Transverse colon (tissue), 4 donors: ENCODE data around the gene THSD4. TPM values are rescaled to one million over a fixed set of nuclear protein-coding genes. Genes with fewer than 3 reads are reported as not detected.

Experiments used
- DNase-seq: peaks from one replicate; pipeline ENCODE4 v3.0.0-alpha.2; 2019
- H3K27ac ChIP-seq, 4 donors: fragments of 200-600 bp; sonication (generic); 2 replicates each; pipeline ENCODE4 v1.5.1; 2016 to 2018; ENCODE audit warnings: inconsistent platforms in 4 of 4
- H3K27me3 ChIP-seq: fragments of 200-600 bp; sonication (generic); 2 replicates; pipeline ENCODE4 v1.5.1; 2017; ENCODE audit warnings: inconsistent platforms
- H3K36me3 ChIP-seq, 4 donors: fragments of 200-600 bp; sonication (generic); 2 replicates each; pipeline ENCODE4 v1.5.1; 2017 to 2019; ENCODE audit warnings: inconsistent platforms in 4 of 4
- H3K4me1 ChIP-seq, 4 donors: fragments of 200-600 bp; sonication (generic); 2 replicates each; pipeline ENCODE4 v1.5.1; 2017 to 2020; ENCODE audit warnings: inconsistent platforms in 4 of 4
- H3K4me3 ChIP-seq, 4 donors: fragments of 200-600 bp; sonication (generic); 1 replicate in 1 of 4; 2 replicates in 3 of 4; pipeline versions ENCODE4 v1.5.1 to v1.6.1; 2017 to 2019; ENCODE audit warnings: inconsistent platforms in 4 of 4
- H3K9me3 ChIP-seq, 2 donors: fragments of 200-600 bp; sonication (generic); 2 replicates each; pipeline ENCODE4 v1.5.1; 2017 to 2019; ENCODE audit warnings: inconsistent platforms in 2 of 2
- EP300 ChIP-seq: sonication (generic); formaldehyde crosslinking; IDR thresholded peaks from one replicate; pipeline ENCODE4 v1.6.1; 2017; ENCODE audit warnings: antibody characterized with exemption, low read depth
- POLR2A ChIP-seq: fragments of 450-650 bp; IDR thresholded peaks from one replicate; pipeline ENCODE4 v1.6.1; 2016; ENCODE audit warnings: antibody characterized with exemption, mild to moderate bottlenecking, moderate library complexity
- POLR2AphosphoS5 ChIP-seq, 3 donors: sonication (generic); formaldehyde crosslinking; IDR thresholded peaks; one replicate each; pipeline ENCODE4 v1.6.1; 2016; ENCODE audit warnings: antibody characterized with exemption in 3 of 3
- WGBS, 2 donors: methylation state at CpG; one replicate each; pipeline ENCODE4 v1.1.5; 2018; ENCODE audit warnings: low coverage in 1 of 2; 5-methylcytosine and 5-hydroxymethylcytosine counted together
- in situ Hi-C, 4 donors: fragments of 200-750 bp; cut with MboI; loops; one replicate each; pipeline versions ENCODE4 v1.15.0 to v1.15.1; 2017; ENCODE audit warnings: low sequenced_read_pairs in 3 of 4, low pct_ligation_motif_present in 1 of 4, low pct_unique_long_range_greater_than_20kb in 1 of 4
- intact Hi-C: fragments of 100-400 bp; cut with DNase I; formaldehyde crosslinking; loops from one replicate; pipeline ENCODE4 v1.15.1; 2023; ENCODE audit warnings: low total_unique reads
- total RNA-seq, 4 donors: library from RNA; depleted of rRNA; stranded (reverse); fragments of >200 nt; gene quantifications; one replicate each; pipeline ENCODE4 v1.1.0, GENCODE V29; 2016
- TF ChIP-seq, protein P1 (sequence below), 5 experiments: fragments of 200-600 bp in 3 of 5; fragments of 450-650 bp in 2 of 5; sonication (generic) in 3 of 5; IDR thresholded peaks; 1 replicate in 2 of 5; 2 replicates in 3 of 5; pipeline ENCODE4 v1.5.1; 2016 to 2017; ENCODE audit warnings: antibody characterized with exemption in 5 of 5, inconsistent platforms in 3 of 5, mild to moderate bottlenecking in 2 of 5, moderate library complexity in 1 of 5

Gene THSD4
- total RNA-seq, 4 donors from 2014 or later = 13.3 to 57.2 (median 47.4) TPM

DNA sequence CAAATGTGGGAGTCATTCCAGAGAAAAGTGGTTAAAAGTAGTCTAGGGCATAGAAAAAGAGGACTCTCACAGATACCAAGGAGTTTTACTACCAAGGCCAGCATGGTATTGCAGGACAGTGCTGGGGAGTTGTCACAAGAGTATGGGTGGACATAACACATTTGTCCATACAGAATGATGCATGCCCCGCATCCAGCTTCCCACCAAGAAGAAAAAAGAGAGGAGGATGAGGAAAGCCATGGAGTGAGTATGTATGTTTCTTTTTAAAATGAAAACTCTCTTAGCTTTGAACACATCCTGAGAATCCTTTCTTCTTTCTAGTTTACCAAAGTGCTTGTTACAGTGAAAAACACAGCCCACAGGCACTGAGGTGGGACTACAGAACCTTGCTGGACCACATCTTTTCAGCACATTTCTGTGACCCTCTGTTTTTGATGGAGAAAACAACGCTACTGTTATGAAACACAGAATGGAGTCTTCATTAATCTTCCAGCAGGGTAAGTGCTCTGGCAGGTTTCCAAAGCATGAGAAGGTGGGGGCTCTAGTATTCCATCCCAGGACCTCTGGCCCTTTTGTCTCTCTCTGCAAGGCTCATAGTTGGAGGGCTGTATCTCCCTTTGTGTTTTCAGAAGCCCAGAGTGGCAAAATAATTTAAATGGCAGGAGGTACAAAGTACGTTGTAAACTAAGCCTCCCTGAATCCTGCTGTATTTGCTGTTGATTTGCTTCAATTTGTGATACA lies 707.8 kb downstream of the THSD4 start:
- no peak for DNase-seq
- no peak overlapping the region for H3K4me3 ChIP-seq
- no peak overlapping the region for H3K27ac ChIP-seq
- peaks cover 24 to 36% of the 10 kb centered on the region in 2 donors for H3K9me3 ChIP-seq
- peaks cover 0 to 55% (median 12%) of the 10 kb centered on the region in 4 donors for H3K36me3 ChIP-seq
- WGBS, 2 donors = 87 to 92% methylated on average over 2 to 3 of the region's 3 CpGs
- no peaks in the 10 kb centered on the region for H3K4me1 ChIP-seq
- H3K27me3 ChIP-seq = no peaks in the 10 kb centered on the region
- TF ChIP-seq POLR2A (no peak), POLR2AphosphoS5 (IDR thresholded peaks at IDR 0.05) (no peak), EP300 (no peak)
- TF ChIP-seq, protein P1, sequence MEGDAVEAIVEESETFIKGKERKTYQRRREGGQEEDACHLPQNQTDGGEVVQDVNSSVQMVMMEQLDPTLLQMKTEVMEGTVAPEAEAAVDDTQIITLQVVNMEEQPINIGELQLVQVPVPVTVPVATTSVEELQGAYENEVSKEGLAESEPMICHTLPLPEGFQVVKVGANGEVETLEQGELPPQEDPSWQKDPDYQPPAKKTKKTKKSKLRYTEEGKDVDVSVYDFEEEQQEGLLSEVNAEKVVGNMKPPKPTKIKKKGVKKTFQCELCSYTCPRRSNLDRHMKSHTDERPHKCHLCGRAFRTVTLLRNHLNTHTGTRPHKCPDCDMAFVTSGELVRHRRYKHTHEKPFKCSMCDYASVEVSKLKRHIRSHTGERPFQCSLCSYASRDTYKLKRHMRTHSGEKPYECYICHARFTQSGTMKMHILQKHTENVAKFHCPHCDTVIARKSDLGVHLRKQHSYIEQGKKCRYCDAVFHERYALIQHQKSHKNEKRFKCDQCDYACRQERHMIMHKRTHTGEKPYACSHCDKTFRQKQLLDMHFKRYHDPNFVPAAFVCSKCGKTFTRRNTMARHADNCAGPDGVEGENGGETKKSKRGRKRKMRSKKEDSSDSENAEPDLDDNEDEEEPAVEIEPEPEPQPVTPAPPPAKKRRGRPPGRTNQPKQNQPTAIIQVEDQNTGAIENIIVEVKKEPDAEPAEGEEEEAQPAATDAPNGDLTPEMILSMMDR (IDR thresholded peaks at IDR 0.05) = no peak
- in situ Hi-C loops = loop anchor here in 1 of 4 donors (25.0 kb wide), 1 partner anchor 339 kb away; no protein-coding TSS in a partner anchor
- intact Hi-C loops = no loop called here

DNA sequence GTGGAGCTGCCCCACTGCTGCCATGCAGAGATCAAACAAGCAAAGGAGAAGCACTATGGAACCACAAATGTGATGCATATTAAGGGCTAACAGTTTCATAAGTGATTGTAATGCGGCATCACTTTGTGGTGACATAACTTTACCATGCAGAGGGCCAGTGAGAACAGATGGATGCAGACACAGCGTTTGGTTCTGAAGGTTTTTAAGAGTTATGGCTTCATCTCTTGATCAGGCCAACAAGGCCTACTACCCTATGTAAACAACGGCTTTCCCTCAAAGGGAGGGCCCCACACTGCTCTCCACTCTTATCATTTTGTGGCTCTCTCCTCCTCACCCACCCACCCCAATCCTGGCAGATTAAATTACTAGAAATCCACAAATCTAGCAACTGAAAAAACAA lies 708.5 kb downstream of the THSD4 start:
- no peak for DNase-seq
- Histone ChIP-seq H3K27me3 (no peaks in the 10 kb centered on the region), H3K9me3 (peaks cover 24 to 36% of the 10 kb centered on the region in 2 donors), H3K4me3 (no peak overlapping the region), H3K36me3 (peaks cover 0 to 62% (median 12%) of the 10 kb centered on the region in 4 donors), H3K27ac (no peak overlapping the region), H3K4me1 (no peaks in the 10 kb centered on the region)
- no peak for TF ChIP-seq POLR2AphosphoS5 (IDR thresholded peaks at IDR 0.05)
- in situ Hi-C loops (loop anchor here in 1 of 4 donors (25.0 kb wide), 1 partner anchor 338 kb away; no protein-coding TSS in a partner anchor), intact Hi-C loops (no loop called here)
- WGBS, 2 donors = 60 to 85% methylated on average over 1 to 3 of the region's 3 CpGs

DNA sequence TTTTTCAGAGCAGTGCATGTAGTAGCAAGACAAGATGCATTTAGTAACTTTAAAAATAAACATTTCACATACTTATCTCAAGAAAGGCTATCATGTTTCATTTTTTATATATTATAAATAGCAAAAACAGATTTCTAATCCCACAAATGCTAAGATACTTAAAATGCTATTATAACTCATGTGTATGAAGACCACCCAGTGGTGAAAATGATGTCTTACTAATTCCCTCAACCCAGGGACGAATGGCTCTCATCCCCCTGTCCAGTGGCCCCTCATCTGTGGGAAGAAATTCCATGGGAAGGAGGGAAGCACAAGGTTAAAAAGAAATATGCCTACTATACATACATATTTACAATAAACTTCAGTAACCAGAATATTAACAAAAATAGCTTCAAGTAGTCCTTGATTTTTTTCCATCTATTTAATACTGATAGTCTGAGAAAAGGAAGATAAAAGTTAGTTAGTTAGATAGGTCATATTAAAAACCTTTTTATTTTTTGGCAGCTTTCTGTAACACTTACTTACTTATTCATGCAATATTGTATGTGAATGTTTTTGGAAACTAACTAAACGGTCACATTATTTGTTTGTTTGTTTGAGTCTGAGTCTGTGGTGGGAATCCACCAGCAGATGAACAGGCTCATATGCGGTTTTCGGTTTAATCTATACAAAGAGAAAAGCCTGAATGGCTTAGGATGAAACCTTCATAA lies 709.9 kb downstream of the THSD4 start:
- peaks cover 24 to 31% of the 10 kb centered on the region in 2 donors for H3K9me3 ChIP-seq
- H3K4me1 ChIP-seq = no peaks in the 10 kb centered on the region
- DNase-seq = no peak
- TF ChIP-seq POLR2AphosphoS5 (IDR thresholded peaks at IDR 0.05) (no peak), EP300 (no peak), POLR2A (no peak)
- TF ChIP-seq, protein P1 (IDR thresholded peaks at IDR 0.05) = no peak
- in situ Hi-C loops = no loop called here
- 88 to 91% methylated on average over 4 of the region's 4 CpGs for WGBS, 2 donors
- intact Hi-C loops = no loop called here
- H3K27ac ChIP-seq = no peak overlapping the region
- H3K4me3 ChIP-seq = no peak overlapping the region
- H3K27me3 ChIP-seq = no peaks in the 10 kb centered on the region
- H3K36me3 ChIP-seq = peaks cover 0 to 72% (median 13%) of the 10 kb centered on the region in 4 donors

DNA sequence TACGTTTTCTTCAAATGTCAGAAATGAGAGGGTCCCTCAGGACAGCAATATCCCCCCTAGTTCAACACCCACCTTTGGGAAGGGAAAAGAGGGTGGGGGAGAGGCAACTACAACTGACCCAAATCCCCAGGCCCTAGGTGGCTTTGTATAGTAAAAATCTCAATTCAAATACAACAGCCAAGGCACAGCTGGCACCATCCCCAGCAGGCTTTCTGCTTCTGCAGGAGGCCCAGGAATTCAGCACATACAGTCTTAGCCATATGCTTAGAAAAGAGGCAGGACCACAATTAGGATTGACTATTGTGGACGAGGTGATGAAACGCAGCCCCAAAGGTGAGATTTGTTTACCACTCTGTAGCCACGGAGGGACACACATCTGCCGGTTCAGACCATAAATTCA lies 710.9 kb downstream of the THSD4 start:
- H3K4me3 ChIP-seq = no peak overlapping the region
- intact Hi-C loops (no loop called here), in situ Hi-C loops (no loop called here)
- H3K27ac ChIP-seq = no peak overlapping the region
- TF ChIP-seq EP300 = no peak
- no peak for TF ChIP-seq POLR2AphosphoS5 (IDR thresholded peaks at IDR 0.05)
- H3K27me3 ChIP-seq = no peaks in the 10 kb centered on the region
- peaks cover 0 to 68% (median 14%) of the 10 kb centered on the region in 4 donors for H3K36me3 ChIP-seq
- H3K9me3 ChIP-seq = peaks cover 19 to 22% of the 10 kb centered on the region in 2 donors
- no peak for DNase-seq
- no peaks in the 10 kb centered on the region for H3K4me1 ChIP-seq
- WGBS, 2 donors = 90 to 94% methylated on average over 2 to 5 of the region's 5 CpGs

DNA sequence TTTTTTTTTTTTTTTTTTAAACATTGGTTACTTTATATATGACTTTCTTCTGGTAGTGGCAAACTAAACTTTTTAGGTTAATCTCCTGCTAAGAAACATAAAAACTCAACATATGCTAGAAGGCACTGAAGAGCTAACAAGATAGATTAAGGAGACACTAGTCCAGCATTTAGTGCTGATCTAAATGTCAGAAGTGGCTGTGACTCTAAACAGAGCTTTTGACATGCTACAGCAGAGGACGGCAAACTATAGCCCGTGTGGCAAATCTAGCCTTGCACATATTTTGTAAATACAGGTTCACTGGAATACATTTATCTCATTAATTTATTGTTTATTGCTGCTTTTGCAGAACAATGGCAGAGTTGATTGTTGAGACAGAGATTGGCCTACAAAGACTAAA lies 715.7 kb downstream of the THSD4 start:
- Histone ChIP-seq H3K36me3 (peaks cover 0 to 38% (median 11%) of the 10 kb centered on the region in 4 donors), H3K27me3 (no peaks in the 10 kb centered on the region), H3K27ac (no peak overlapping the region), H3K9me3 (no peaks in the 10 kb centered on the region), H3K4me3 (no peak overlapping the region), H3K4me1 (no peaks in the 10 kb centered on the region)
- intact Hi-C loops (no loop called here), in situ Hi-C loops (no loop called here)
- TF ChIP-seq POLR2AphosphoS5 (IDR thresholded peaks at IDR 0.05) (no peak), EP300 (no peak), POLR2A (no peak)
- TF ChIP-seq, protein P1 (IDR thresholded peaks at IDR 0.05) = no peak
- no peak for DNase-seq
- 90 to 92% methylated on average over 2 of the region's 2 CpGs for WGBS, 2 donors
